AG09309 (cell line): ENCODE data around the gene ZFAND2B.

Experiments used
- DNase-seq: peaks from one replicate; pipeline ENCODE4 v3.0.0-alpha.2; 2010; ENCODE audit warnings: low read depth
- H3K4me3 ChIP-seq: 2 replicates; pipeline ENCODE4 v1.5.1; 2011; ENCODE audit warnings: mild to moderate bottlenecking, low read depth, low read length, moderate library complexity; ENCODE audit not compliant: control insufficient read depth
- CTCF ChIP-seq: IDR thresholded peaks from 2 replicates; pipeline ENCODE4 v1.5.1; 2011; ENCODE audit warnings: mild to moderate bottlenecking, low read depth, low read length, inconsistent platforms; ENCODE audit not compliant: insufficient read depth, control insufficient read depth; ENCODE audit errors: missing control alignments

The ZFAND2B gene

DNA sequence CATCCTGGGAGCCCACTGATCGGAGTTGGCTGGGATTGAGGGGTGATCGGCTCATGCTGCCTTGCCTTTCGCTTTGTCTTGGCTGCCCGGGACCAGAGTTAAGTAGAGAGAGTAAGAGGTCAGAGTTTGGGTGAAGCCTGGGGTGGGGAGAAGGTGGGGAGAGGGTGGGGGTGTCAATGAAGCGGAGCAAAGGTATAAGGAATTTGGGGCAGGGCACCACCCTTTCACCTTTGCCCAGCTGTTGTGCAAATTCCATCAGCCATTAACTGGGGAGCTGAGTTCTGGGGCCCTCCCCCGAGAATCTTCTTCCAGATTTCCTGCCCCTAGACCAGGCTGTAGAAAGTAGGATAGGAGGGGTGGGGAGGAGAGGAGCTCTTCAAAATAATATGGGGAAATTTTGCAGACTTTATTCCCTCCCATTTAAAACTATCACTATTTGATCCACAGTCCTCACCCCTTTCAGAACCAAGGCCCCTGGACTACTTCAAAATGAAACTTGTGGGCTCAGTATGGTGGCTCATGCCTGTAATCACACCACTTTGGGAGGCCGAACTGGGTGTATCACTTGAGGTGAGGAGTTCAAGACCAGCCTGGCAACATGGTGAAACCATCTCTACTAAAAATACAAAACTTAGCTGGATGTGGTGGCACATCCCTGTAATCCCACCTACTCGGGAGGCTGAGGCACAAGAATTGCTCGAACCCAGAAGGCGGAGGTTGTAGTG, 36.5 kb upstream of the ZFAND2B start, which contains the start of gene SLC23A3:
Gene SLC23A3 (minus strand): TSS at position 100 of the 725 bp plus-strand sequence. CDS start 45 bp downstream, at position 55.
- DNase-seq = no peak
- H3K4me3 ChIP-seq = no peak within 1 kb of the TSS
- TF ChIP-seq CTCF = no peak

- TF ChIP-seq CTCF = peak; percentile 70
- H3K4me3 ChIP-seq = no peak overlapping the region
- peak; percentile 79 for DNase-seq
These were observed 35.3 kb upstream of the ZFAND2B start for GRCh38 chr2:219171231-219171651.

DNA sequence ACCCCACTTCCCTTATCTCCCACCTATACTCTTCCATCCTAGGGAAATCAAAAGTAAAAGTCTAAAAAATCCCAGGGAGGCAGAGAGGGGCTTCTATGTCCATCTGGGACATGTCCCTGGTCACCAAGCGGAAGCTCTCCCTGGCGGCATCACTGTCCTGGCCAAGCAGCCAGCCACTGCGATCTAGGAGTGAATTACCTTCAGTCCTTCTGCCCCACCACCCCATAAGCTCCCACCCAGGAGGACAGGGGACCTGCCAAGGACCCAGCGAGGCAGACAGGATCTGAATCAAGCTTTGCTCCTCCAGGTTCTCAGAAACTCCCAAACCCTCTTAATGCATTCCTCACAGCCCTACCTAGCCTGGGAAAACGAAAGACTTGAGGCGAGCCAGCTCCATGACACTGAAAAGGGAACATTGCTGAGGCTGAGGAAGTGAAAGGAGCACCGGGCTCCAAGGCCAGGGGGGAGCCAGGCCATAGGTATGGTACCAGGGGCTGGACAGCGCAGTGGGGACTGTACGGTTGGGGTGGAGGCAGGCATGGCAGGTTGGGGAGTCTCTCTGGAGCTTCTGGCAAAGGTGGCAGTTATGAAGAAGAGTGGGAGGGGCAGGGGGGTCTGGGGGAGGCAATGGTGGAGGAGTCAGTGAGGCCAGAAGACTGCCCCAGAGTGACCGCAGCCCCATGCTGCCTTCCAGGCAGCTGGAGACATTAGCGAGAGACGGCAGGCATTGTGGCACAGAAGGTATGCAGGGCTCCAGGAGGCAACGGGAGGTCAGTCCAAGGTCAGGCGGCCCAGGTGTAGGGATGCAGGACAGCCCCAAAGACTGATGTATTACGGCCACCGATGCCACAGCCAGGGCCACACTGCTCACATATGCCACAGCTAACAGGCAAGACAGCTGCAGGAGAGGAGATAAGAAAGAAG, 34.1 kb upstream of the ZFAND2B start:
- H3K4me3 ChIP-seq = no peak overlapping the region
- TF ChIP-seq CTCF = no peak
- no peak for DNase-seq

DNA sequence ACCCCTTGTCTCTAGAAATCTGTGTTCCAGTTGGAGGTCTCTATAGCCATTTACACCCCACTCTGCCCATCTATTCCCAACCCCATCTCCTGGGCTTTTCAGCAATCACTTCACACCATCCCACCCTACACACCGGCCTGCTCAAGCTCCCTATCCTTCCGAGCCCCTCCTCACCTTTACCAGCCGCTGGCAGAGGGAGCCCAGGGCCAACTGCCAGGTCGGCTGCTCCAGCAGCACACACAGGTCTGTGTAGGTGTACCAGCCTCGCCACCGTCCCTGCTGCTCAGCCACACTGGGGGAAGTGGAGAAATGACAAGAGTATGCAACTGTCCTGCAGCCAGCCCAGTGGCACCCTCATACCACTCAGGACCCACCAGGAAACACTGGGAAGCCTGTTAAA, 33.4 kb upstream of the ZFAND2B start:
- no peak overlapping the region for H3K4me3 ChIP-seq
- DNase-seq = no peak
- no peak for TF ChIP-seq CTCF

DNA sequence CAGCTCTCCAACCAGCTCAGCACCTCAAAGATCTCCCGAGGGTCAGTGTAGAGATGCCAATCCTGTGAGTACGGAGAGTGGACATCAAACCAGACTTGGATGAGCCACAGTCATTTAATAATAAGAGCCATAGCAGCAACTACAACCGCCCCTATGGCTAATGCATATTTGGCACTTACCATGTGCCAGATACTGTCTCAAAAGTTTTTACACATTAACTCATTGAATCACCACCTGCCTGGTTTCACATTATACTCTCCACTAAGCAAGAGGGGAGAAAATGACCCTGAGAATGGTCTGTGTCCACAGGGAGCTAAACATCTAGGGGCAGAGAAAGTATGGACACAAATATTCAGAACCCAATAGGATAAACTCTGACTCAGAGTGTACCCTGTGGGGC, 32.4 kb upstream of the ZFAND2B start:
- no peak overlapping the region for H3K4me3 ChIP-seq
- DNase-seq = no peak
- no peak for TF ChIP-seq CTCF

GRCh38 chr2:219174801-219175200, 31.8 kb upstream of the ZFAND2B start:
- no peak for DNase-seq
- no peak overlapping the region for H3K4me3 ChIP-seq
- TF ChIP-seq CTCF = no peak
